Endothelial cell of umbilical vein (primary cell): ENCODE results near the gene TMEM151B. TPM values are rescaled to one million over a fixed set of nuclear protein-coding genes. Genes with fewer than 3 reads are reported as not detected.

ENCODE experiments used
- BruUV-seq: library from RNA; stranded (reverse); fragments of 400-500 nt; replicated peaks from 2 replicates; lab custom pipeline; 2021; lab: Mats Ljungman, UMichigan
- CTCF ChIA-PET: fragments of 300-600, 350-600 bp; sonication (Branson Sonifier 250); formaldehyde crosslinking; loops from one replicate; lab custom pipeline; 2021; ENCODE audit warnings: antibody characterized with exemption, inconsistent platforms; lab: Charles Lee
- POLR2A ChIA-PET: fragments of 300-600, 350-600 bp; sonication (Branson Sonifier 250); formaldehyde crosslinking; loops from one replicate; lab custom pipeline; 2021; ENCODE audit warnings: antibody characterized with exemption, inconsistent platforms; lab: Charles Lee
- DNase-seq: peaks from one replicate; pipeline ENCODE4 v3.0.0-alpha.2; 2011; ENCODE audit warnings: low read depth, low spot score
- FAIRE-seq: peaks from 2 replicates; lab custom pipeline; 2011; peaks lifted over from hg19 to GRCh38; lab: Jason Lieb, UNC
- H2AFZ ChIP-seq: 2 replicates; pipeline ENCODE4 v1.6.0; 2012; ENCODE audit warnings: low read depth, low read length, control low read depth, inconsistent platforms
- H3K27ac ChIP-seq: 2 replicates; pipeline ENCODE4 v1.5.1; 2011; ENCODE audit warnings: low read depth, mild to moderate bottlenecking, control low read depth, low read length, moderate library complexity; ENCODE audit not compliant: insufficient read depth
- H3K27me3 ChIP-seq, 2 experiments: 2 replicates each; pipeline versions ENCODE4 v1.6.0 to v1.6.1; 2011; ENCODE audit warnings: low read length in 2 of 2, mixed read lengths in 1 of 2; ENCODE audit not compliant: control insufficient read depth in 2 of 2, insufficient read depth in 2 of 2
- H3K36me3 ChIP-seq, 2 experiments: 2 replicates in 1 of 2; 3 replicates in 1 of 2; pipeline ENCODE4 v1.5.1; 2011; ENCODE audit warnings: low read length in 2 of 2, mild to moderate bottlenecking in 1 of 2, moderate library complexity in 1 of 2; ENCODE audit not compliant: control insufficient read depth in 2 of 2, insufficient read depth in 2 of 2; ENCODE audit errors: extremely low read depth in 1 of 2
- H3K4me1 ChIP-seq: 3 replicates; pipeline ENCODE4 v1.5.1; 2011; ENCODE audit warnings: mild to moderate bottlenecking, low read length; ENCODE audit not compliant: control insufficient read depth, insufficient read depth; ENCODE audit errors: extremely low read depth
- H3K4me2 ChIP-seq: 2 replicates; pipeline ENCODE4 v1.6.1; 2011; ENCODE audit warnings: low read length, control low read depth, mixed read lengths; ENCODE audit not compliant: insufficient read depth
- H3K4me3 ChIP-seq, 3 experiments: fragments of 200-600 bp in 1 of 3; sonication (generic), shearing (Covaris generic) in 1 of 3; replicated peaks in 1 of 3; 2 replicates each; pipeline ENCODE4 v1.5.1; 2011 to 2016; ENCODE audit warnings: control low read depth in 3 of 3, low read length in 3 of 3, mild to moderate bottlenecking in 2 of 3, inconsistent platforms in 1 of 3, low read depth in 1 of 3, moderate library complexity in 1 of 3; ENCODE audit not compliant: insufficient read depth in 1 of 3
- H3K79me2 ChIP-seq: 2 replicates; pipeline ENCODE4 v1.6.0; 2012; ENCODE audit warnings: low read length, inconsistent platforms; ENCODE audit not compliant: control insufficient read depth, insufficient read depth
- H3K9ac ChIP-seq: replicated peaks from 2 replicates; pipeline ENCODE3; 2011; ENCODE audit warnings: low read length, control low read depth; ENCODE audit not compliant: insufficient read depth; ENCODE audit errors: extremely low read depth
- H3K9me1 ChIP-seq: replicated peaks from 3 replicates; pipeline ENCODE4 v1.6.0; 2011; ENCODE audit warnings: mild to moderate bottlenecking, low read length; ENCODE audit not compliant: control insufficient read depth, insufficient read depth; ENCODE audit errors: extremely low read depth
- H3K9me3 ChIP-seq: replicated peaks from 2 replicates; pipeline ENCODE4 v1.5.1; 2012; ENCODE audit warnings: low read length, inconsistent platforms; ENCODE audit not compliant: control insufficient read depth, insufficient read depth
- H4K20me1 ChIP-seq: replicated peaks from 2 replicates; pipeline ENCODE3; 2011; ENCODE audit warnings: mild to moderate bottlenecking, low read length; ENCODE audit not compliant: control insufficient read depth, insufficient read depth; ENCODE audit errors: extremely low read depth
- FOS ChIP-seq: IDR thresholded peaks from 2 replicates; pipeline ENCODE4 v1.6.1; 2011; ENCODE audit warnings: mild to moderate bottlenecking, low read length, moderate library complexity, borderline replicate concordance; ENCODE audit not compliant: insufficient read depth
- GATA2 ChIP-seq: IDR thresholded peaks from 2 replicates; pipeline ENCODE4 v1.7.0; 2011; ENCODE audit warnings: low read depth, mild to moderate bottlenecking, moderate library complexity, mixed read lengths, low read length; ENCODE audit not compliant: insufficient read length, insufficient read depth
- JUN ChIP-seq: IDR thresholded peaks from 2 replicates; pipeline ENCODE4 v1.6.1; 2011; ENCODE audit warnings: borderline replicate concordance, low read depth; ENCODE audit not compliant: insufficient read length, insufficient read depth
- MYC ChIP-seq: IDR thresholded peaks from one replicate; pipeline ENCODE4 v1.6.1; 2011; ENCODE audit warnings: mild to moderate bottlenecking, low read depth, low read length
- POLR2A ChIP-seq: IDR thresholded peaks from 2 replicates; pipeline ENCODE4 v1.6.1; 2012; ENCODE audit warnings: low read depth, mild to moderate bottlenecking, control low read depth, low read length
- POLR2AphosphoS5 ChIP-seq: IDR thresholded peaks from 2 replicates; pipeline ENCODE4 v1.6.1; 2012; ENCODE audit warnings: low read depth, mild to moderate bottlenecking, control low read depth, low read length, moderate library complexity; ENCODE audit not compliant: insufficient read depth
- dilution Hi-C: fragments of 300-500 bp; cut with MboI; formaldehyde crosslinking; loops from one replicate; pipeline ENCODE4 v1.15.0; 2019; ENCODE audit warnings: low sequenced_read_pairs; ENCODE audit not compliant: extremely low pct_ligation_motif_present
- intact Hi-C: fragments of 100-400 bp; cut with micrococcal nuclease; formaldehyde crosslinking; loops from one replicate; pipeline ENCODE4 v1.10.0; 2022
- polyA plus RNA-seq, 4 experiments: library from polyadenylated mRNA; depleted of rRNA in 3 of 4; stranded (reverse) in 3 of 4; unstranded in 1 of 4; fragments of >200 nt; gene quantifications; 2 replicates each; pipeline versions ENCODE4 v1.2.1 to v1.2.3, GENCODE V29; 2011 to 2012; ENCODE audit warnings: missing spikeins in 1 of 4
- total RNA-seq: library from RNA; stranded (reverse); gene quantifications from 2 replicates; pipeline ENCODE4 v1.2.3, GENCODE V29; 2021
- TF ChIP-seq, protein P1 (sequence below): IDR thresholded peaks from 2 replicates; pipeline ENCODE4 v1.6.1; 2011; ENCODE audit not compliant: insufficient read depth, insufficient read length
- TF ChIP-seq, protein P2 (sequence below), 2 donors: IDR thresholded peaks; 1 replicate in 1 of 2; 2 replicates in 1 of 2; pipeline ENCODE4 v1.5.1; 2011; ENCODE audit warnings: low read length in 2 of 2, mild to moderate bottlenecking in 2 of 2, moderate library complexity in 2 of 2, control low read depth in 1 of 2, inconsistent platforms in 1 of 2, low read depth in 1 of 2; ENCODE audit not compliant: insufficient read depth in 1 of 2; ENCODE audit errors: extremely low read depth in 1 of 2

The TMEM151B gene
- total and polyA plus RNA-seq, 2 donors (not counting 3 experiments of a cell fraction or from before 2014, with no cell fraction given): 0.03 to 0.07 TPM

DNA sequence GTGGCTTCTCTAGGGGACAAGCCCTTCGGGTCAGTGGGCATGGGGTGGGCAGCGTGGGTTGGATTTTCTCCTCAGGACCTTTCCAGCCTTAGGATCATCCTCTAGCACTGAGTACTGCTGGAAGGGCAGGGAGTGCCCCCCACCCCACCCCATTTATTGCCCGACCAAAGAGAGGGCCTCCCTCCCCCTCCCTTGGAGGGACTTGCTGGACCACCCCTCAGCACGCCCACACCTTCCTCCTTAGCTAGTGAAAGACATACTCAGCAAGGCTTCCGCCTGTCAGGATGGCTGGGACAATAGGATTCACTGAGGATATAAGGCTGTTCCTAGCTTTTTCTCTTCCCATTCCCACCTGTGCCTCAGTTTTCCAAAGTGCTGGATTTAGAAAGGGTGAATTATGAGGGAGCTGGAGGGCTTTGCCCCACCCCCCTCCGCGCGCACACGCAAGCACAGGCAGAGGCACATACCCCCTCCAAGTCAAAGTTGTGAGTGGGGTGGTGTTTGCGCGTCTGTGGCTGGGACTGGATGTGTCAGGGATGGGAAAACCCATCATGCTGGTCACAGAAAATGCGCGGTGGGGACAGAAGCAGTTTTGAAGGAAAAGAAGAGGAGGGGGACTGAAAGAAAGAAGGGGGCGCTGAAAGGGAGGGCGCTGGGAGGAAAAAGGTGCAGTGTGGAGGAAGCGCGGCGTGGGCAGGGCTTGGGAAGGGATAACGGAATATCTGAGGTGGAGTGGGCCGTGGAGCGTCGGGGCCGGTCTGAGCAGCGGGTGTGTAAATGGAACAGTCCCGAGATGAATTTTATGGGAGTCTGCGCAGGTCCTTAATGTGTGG is 47.5 kb upstream of the TMEM151B start:
- H3K27me3 ChIP-seq: no peaks in the 10 kb centered on the region
- H3K4me3 ChIP-seq: peak overlapping the region; percentile 32 to 64 (median 56)
- BruUV-seq: no TSS peak
- dilution Hi-C loops: no loop called here
- FAIRE-seq: peak; percentile 44
- no peaks in the 10 kb centered on the region for H4K20me1 ChIP-seq
- no peaks in the 10 kb centered on the region for H3K9me3 ChIP-seq
- TF ChIP-seq, protein P1, sequence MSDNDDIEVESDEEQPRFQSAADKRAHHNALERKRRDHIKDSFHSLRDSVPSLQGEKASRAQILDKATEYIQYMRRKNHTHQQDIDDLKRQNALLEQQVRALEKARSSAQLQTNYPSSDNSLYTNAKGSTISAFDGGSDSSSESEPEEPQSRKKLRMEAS: no peak
- no peak for TF ChIP-seq GATA2
- TF ChIP-seq, protein P2, sequence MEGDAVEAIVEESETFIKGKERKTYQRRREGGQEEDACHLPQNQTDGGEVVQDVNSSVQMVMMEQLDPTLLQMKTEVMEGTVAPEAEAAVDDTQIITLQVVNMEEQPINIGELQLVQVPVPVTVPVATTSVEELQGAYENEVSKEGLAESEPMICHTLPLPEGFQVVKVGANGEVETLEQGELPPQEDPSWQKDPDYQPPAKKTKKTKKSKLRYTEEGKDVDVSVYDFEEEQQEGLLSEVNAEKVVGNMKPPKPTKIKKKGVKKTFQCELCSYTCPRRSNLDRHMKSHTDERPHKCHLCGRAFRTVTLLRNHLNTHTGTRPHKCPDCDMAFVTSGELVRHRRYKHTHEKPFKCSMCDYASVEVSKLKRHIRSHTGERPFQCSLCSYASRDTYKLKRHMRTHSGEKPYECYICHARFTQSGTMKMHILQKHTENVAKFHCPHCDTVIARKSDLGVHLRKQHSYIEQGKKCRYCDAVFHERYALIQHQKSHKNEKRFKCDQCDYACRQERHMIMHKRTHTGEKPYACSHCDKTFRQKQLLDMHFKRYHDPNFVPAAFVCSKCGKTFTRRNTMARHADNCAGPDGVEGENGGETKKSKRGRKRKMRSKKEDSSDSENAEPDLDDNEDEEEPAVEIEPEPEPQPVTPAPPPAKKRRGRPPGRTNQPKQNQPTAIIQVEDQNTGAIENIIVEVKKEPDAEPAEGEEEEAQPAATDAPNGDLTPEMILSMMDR (IDR thresholded peaks at IDR 0.05; ENCODE audit: extremely low read depth in 1 of 2, insufficient read depth in 1 of 2, low read depth in 1 of 2, low read length in 2 of 2): no peak
- no peak for TF ChIP-seq JUN
- TF ChIP-seq FOS: no peak
- TF ChIP-seq MYC: no peak
- TF ChIP-seq POLR2A: no peak
- TF ChIP-seq POLR2AphosphoS5: no peak
- CTCF ChIA-PET: interaction anchor here (1.0 to 9.2 kb wide), 13 partner anchors 12 to 126 kb away, joined by 3 to 91 read pairs (median 7); partner anchors contain the start of gene HSP90AB1
- H3K4me2 ChIP-seq: peak overlapping the region; percentile 86
- H3K9me1 ChIP-seq: no peaks in the 10 kb centered on the region
- H3K4me1 ChIP-seq: peaks cover 64% of the 10 kb centered on the region
- intact Hi-C loops: loop anchor here (1.0 kb wide), 1 partner anchor 117 kb away; no protein-coding TSS in a partner anchor
- H3K79me2 ChIP-seq: peaks cover 67% of the 10 kb centered on the region
- POLR2A ChIA-PET: interaction anchor here (1.0 to 5.3 kb wide), 2 partner anchors 24 to 46 kb away, joined by 3 to 34 read pairs; partner anchors contain the start of gene HSP90AB1
- no peak overlapping the region for H2AFZ ChIP-seq
- peak overlapping the region; percentile 97 for H3K27ac ChIP-seq
- peak; percentile 61 for DNase-seq
- H3K9ac ChIP-seq: peak overlapping the region; percentile 59
- H3K36me3 ChIP-seq: no peaks in the 10 kb centered on the region
